ENCODE data around the gene GABRB3.

GABRB3 gene

DNA sequence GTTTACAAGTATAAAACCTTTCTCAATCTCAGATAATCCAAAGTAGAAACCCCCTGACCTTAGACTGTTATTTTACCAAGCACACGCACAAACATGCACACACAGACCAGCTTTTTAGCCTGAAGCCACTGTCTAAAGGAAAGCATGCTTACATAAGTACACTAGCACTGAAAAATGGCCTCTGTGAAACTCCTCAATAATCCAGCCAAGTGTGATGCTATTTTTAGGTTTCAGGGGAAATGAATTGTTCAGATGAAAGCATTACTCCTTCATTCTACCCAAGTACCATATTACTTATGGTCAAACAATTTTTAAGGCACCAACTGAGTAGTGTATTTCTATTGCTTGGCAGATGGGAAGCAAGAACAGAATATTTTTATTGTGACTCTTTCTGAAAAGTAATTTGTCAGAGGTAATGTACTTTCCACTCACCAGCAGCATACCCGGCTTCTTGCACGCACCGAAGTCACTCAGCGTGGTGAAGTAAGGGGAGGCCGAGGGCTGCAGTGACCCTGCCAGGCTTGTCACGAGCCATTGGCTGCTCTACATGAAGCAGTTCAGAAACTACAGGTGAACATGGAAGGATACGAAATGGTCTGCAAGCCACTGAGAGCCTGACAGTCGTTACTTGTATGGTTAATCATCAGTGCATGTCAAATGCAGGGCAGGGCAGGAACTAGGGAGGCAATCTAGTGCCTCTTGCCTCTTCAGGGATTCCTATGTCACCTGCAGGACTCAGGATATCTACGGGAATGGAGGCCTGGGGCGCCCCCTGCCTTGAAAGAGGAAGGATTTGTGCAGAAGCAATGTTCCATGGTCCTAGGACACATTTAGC lies 106.7 kb downstream of the GABRB3 start:
- peaks cover 0 to 8% (median 0%) of the 10 kb centered on the region in 11 experiments; a peak in 1 of 22 replicates for H3K9me3 ChIP-seq (replicated peaks in 1 of 11)
- no peak for TF ChIP-seq Cebpa-rat (IDR thresholded peaks at IDR 0.05)

DNA sequence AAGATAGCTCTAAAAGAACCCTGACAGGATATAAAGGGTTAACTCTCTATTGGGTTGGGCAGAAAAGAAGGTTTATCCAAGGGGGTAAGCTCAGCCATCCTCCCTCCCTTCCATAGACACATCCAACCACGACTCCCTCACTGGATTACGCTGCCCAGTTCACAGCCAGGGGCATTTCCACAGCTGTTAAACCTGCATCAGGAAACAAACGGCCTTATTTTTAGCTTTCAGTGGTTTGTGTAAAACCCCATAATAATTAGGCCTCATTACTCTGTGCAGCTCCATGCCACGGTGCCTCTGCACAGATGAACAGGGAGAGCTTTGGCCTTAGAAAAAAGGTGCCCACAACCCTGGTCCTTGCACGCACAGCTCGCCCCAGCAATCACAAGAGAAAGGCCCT lies 110.6 kb downstream of the GABRB3 start:
- no peaks in the 10 kb centered on the region for H4K20me1 ChIP-seq
- H3K36me3 ChIP-seq: no peaks in the 10 kb centered on the region
- peak overlapping the region in 2 of 11 experiments; percentile 5 to 40; a peak in 2 of 22 replicates for H3K27ac ChIP-seq
- no peak overlapping the region for H3K9ac ChIP-seq
- peaks cover 15 to 45% (median 35%) of the 10 kb centered on the region in 10 experiments for H3K4me1 ChIP-seq
- H3K4me2 ChIP-seq: peak overlapping the region; percentile 52 to 89 (median 71); a peak in 18 of 22 replicates
- no peaks in the 10 kb centered on the region for H3K9me3 ChIP-seq (replicated peaks in 1 of 11)
- H3K27me3 ChIP-seq: no peaks in the 10 kb centered on the region
- no peak for TF ChIP-seq Cebpa-rat (IDR thresholded peaks at IDR 0.05)
- H3K4me3 ChIP-seq: no peak overlapping the region

More for the DNA sequence above, 106.7 kb downstream of the GABRB3 start:
- Histone ChIP-seq H3K36me3 (no peaks in the 10 kb centered on the region), H4K20me1 (no peaks in the 10 kb centered on the region), H3K4me2 (peak overlapping the region in 3 of 11 experiments; percentile 3 to 11 (median 9); a peak in 1 of 22 replicates), H3K4me3 (no peak overlapping the region), H3K4me1 (peaks cover 7 to 28% (median 19%) of the 10 kb centered on the region in 10 experiments), H3K9ac (no peak overlapping the region), H3K27ac (no peak overlapping the region), H3K27me3 (no peaks in the 10 kb centered on the region)

DNA sequence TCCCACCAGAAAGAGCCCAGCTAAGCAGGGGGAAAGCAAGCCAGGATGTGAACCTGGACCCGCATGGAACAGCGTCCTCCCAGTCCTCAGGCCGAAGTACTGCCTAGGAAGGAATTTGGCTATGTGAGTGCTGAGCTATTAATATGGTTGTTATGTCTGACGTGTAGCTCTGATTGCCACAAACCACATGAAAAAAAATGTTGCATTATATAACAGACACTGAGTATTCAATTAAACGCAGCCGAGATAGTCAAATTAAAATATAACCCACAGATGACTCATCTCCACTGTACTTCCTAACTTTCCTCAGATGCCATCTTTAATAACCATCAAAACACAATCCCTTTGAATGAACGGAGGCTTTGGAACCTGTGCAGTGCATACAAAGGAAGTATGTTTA lies 111.1 kb downstream of the GABRB3 start:
- Histone ChIP-seq H3K36me3 (no peaks in the 10 kb centered on the region), H4K20me1 (no peaks in the 10 kb centered on the region), H3K9me3 (replicated peaks in 1 of 11) (no peaks in the 10 kb centered on the region), H3K4me1 (peaks cover 15 to 45% (median 35%) of the 10 kb centered on the region in 10 experiments), H3K9ac (no peak overlapping the region), H3K4me2 (peak overlapping the region; percentile 52 to 89 (median 71)), H3K4me3 (no peak overlapping the region), H3K27ac (peak overlapping the region in 1 of 11 experiments; percentile 40; a peak in 2 of 22 replicates), H3K27me3 (no peaks in the 10 kb centered on the region)
- TF ChIP-seq Cebpa-rat (IDR thresholded peaks at IDR 0.05): no peak

- H3K36me3 ChIP-seq: no peaks in the 10 kb centered on the region
- H3K9me3 ChIP-seq (replicated peaks in 1 of 11): no peaks in the 10 kb centered on the region
- peaks cover 15 to 40% (median 34%) of the 10 kb centered on the region in 10 experiments for H3K4me1 ChIP-seq
- H3K27me3 ChIP-seq: no peaks in the 10 kb centered on the region
- H4K20me1 ChIP-seq: no peaks in the 10 kb centered on the region
- no peak overlapping the region; a peak in 2 of 22 replicates for H3K27ac ChIP-seq
- TF ChIP-seq Cebpa-rat (IDR thresholded peaks at IDR 0.05): no peak
- H3K4me2 ChIP-seq: peak overlapping the region; percentile 52 to 89 (median 71)
- H3K9ac ChIP-seq: no peak overlapping the region
- H3K4me3 ChIP-seq: no peak overlapping the region
Observed at GRCh38 chr15:26661107-26661506, 111.8 kb downstream of the GABRB3 start.

DNA sequence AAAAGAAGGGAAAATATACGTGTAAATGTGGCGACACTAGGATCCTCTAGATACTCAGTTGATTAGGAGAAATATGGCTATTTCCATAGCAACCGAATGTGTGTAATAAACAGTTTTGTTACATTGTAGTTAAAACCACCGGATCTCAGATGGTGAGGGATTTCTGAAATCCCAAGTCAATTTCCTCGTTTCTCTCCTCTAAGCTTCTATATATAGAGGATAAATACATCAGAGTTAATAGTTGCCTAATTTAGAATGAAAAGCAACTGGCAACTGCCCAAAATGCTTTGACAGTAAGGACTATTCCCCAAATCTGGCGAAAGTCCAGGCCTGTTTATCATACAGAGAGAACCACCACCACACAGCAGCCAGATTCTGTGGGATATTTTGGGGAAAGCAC lies 112.6 kb downstream of the GABRB3 start:
- Histone ChIP-seq H3K9ac (no peak overlapping the region), H3K36me3 (no peaks in the 10 kb centered on the region), H3K27ac (peak overlapping the region in 1 of 11 experiments; percentile 28; a peak in 1 of 22 replicates), H3K4me2 (peak overlapping the region in 9 of 11 experiments; percentile 1 to 89 (median 75); a peak in 15 of 22 replicates), H3K4me3 (no peak overlapping the region), H3K27me3 (no peaks in the 10 kb centered on the region), H4K20me1 (no peaks in the 10 kb centered on the region), H3K4me1 (peaks cover 15 to 40% (median 34%) of the 10 kb centered on the region in 10 experiments), H3K9me3 (replicated peaks in 1 of 11) (no peaks in the 10 kb centered on the region)
- TF ChIP-seq Cebpa-rat (IDR thresholded peaks at IDR 0.05): no peak

- Histone ChIP-seq H3K27me3 (no peaks in the 10 kb centered on the region), H4K20me1 (no peaks in the 10 kb centered on the region), H3K27ac (no peak overlapping the region), H3K4me1 (peaks cover 15 to 38% (median 34%) of the 10 kb centered on the region in 10 experiments), H3K36me3 (no peaks in the 10 kb centered on the region), H3K4me2 (no peak overlapping the region), H3K4me3 (no peak overlapping the region), H3K9ac (no peak overlapping the region), H3K9me3 (replicated peaks in 1 of 11) (peaks cover 0 to 5% (median 0%) of the 10 kb centered on the region in 11 experiments; a peak in 6 of 22 replicates)
- no peak for TF ChIP-seq Cebpa-rat (IDR thresholded peaks at IDR 0.05)
Observed at GRCh38 chr15:26658290-26658689, 114.6 kb downstream of the GABRB3 start.

GRCh38 chr15:26656080-26656479 lies 116.8 kb downstream of the GABRB3 start:
- H3K27ac ChIP-seq: no peak overlapping the region
- H4K20me1 ChIP-seq: no peaks in the 10 kb centered on the region
- H3K36me3 ChIP-seq: no peaks in the 10 kb centered on the region
- no peak for TF ChIP-seq Cebpa-rat (IDR thresholded peaks at IDR 0.05)
- H3K4me3 ChIP-seq: no peak overlapping the region
- H3K4me1 ChIP-seq: peaks cover 1 to 16% (median 15%) of the 10 kb centered on the region in 10 experiments; a peak in 17 of 20 replicates
- no peak overlapping the region for H3K9ac ChIP-seq
- H3K9me3 ChIP-seq (replicated peaks in 1 of 11): peaks cover 0 to 11% (median 3%) of the 10 kb centered on the region in 11 experiments; a peak in 8 of 22 replicates
- H3K4me2 ChIP-seq: no peak overlapping the region
- H3K27me3 ChIP-seq: no peaks in the 10 kb centered on the region

DNA sequence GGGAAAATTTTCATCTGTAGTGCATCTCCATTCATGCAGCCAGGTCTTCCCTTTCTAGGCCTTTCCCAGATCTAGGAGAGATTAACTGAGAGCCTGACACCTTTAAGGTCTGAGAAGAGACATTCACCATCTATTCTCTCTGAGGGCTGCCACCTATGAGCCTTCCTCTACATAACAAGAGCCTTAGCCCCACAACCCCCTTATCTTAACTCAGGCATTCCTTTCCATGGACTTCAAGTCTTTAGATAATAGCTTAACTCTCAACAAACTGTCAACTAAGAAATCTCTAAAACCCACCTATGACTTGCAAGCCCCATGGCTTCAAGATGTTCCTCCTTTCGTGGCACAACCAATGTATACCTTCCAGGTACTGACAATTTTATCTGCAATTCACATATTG lies 121.0 kb downstream of the GABRB3 start:
- peaks cover 0 to 19% (median 13%) of the 10 kb centered on the region in 11 experiments; a peak in 10 of 22 replicates for H3K9me3 ChIP-seq (replicated peaks in 1 of 11)
- TF ChIP-seq Cebpa-rat (IDR thresholded peaks at IDR 0.05): no peak
- no peaks in the 10 kb centered on the region for H3K4me1 ChIP-seq
- no peak overlapping the region for H3K9ac ChIP-seq
- H3K4me3 ChIP-seq: no peak overlapping the region
- no peaks in the 10 kb centered on the region for H3K36me3 ChIP-seq
- H3K4me2 ChIP-seq: no peak overlapping the region
- H4K20me1 ChIP-seq: no peaks in the 10 kb centered on the region
- no peak overlapping the region for H3K27ac ChIP-seq
- H3K27me3 ChIP-seq: no peaks in the 10 kb centered on the region

DNA sequence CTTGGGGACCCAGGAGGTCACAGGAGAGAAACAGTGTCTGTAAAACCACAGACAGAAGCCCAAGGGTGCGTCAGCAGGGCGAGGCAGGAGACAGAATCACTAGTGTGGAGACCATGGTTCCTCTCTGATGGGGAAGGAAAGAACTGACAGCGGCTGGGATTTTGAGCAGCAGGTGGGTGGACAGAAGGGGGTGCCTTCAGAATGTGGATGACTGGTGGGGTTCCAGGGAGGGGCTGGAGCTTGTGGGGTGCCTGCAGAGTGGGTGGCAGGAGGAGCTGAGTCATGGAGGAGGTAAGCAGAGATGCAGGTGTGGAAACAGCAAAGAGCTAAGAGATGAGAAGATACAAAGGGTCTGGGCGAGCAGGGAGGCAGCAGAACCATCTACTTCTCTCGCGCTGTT lies 124.2 kb downstream of the GABRB3 start:
- H3K4me2 ChIP-seq: no peak overlapping the region
- H3K4me3 ChIP-seq: no peak overlapping the region
- no peak overlapping the region for H3K9ac ChIP-seq
- H3K36me3 ChIP-seq: no peaks in the 10 kb centered on the region
- no peaks in the 10 kb centered on the region for H3K4me1 ChIP-seq
- no peaks in the 10 kb centered on the region for H4K20me1 ChIP-seq
- peaks cover 0 to 18% (median 13%) of the 10 kb centered on the region in 11 experiments; a peak in 10 of 22 replicates for H3K9me3 ChIP-seq (replicated peaks in 1 of 11)
- no peak overlapping the region for H3K27ac ChIP-seq
- TF ChIP-seq Cebpa-rat (IDR thresholded peaks at IDR 0.05): no peak
- H3K27me3 ChIP-seq: no peaks in the 10 kb centered on the region
